GM12892 (cell line): ENCODE measurements around the gene GNB1L.

Experiments used
- POLR2A ChIP-seq: IDR thresholded peaks from 2 replicates; pipeline ENCODE4 v1.6.1; 2011; ENCODE audit warnings: low read depth, low read length, control low read depth
- POLR2AphosphoS5 ChIP-seq: IDR thresholded peaks from 2 replicates; pipeline ENCODE4 v1.6.1; 2011; ENCODE audit warnings: low read depth, low read length, control low read depth
- TAF1 ChIP-seq: IDR thresholded peaks from 2 replicates; pipeline ENCODE4 v1.6.1; 2011; ENCODE audit warnings: low read depth, mild to moderate bottlenecking, control low read depth, low read length, borderline replicate concordance

DNA sequence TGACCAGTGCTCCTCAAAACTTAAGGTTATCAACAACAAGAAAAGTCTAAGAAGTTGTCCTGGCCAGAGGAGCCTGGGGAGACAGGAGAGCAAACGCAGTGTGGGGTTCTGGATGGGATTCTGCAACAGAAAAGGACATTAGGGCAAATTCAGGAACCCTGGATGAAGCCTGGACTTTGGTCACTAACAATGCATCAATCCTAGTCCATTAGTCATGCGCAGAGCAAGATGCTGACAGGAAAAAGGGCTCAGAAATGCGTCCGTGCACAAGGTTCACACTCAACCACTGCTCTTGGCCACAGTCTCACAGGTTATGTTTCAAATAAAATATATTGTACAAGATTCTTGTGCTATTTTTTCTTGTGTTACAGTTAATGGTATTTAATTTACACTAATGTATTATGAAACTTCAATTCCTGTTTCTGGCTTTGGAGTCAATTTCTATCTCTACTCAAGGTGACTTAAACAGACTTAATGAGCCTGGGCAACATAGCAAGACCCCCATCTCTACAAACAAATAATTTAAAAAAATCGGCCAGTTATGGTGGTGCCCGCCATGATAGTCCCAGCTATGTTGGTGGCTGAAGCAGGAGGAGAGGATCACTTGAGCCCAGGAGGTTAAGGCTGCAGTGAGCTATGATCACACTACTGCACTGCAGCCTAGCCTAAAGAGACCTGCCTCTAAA lies 13.6 kb downstream of the GNB1L start:
- no peak for TF ChIP-seq POLR2A
- no peak for TF ChIP-seq POLR2AphosphoS5
- no peak for TF ChIP-seq TAF1
